DOHH2 (cell line): ENCODE measurements around the gene SUMF1.

Experiments used
- CTCF ChIP-seq: fragments of 200-600 bp; sonication (generic); IDR thresholded peaks from one replicate; pipeline ENCODE4 v1.5.1; 2014; ENCODE audit warnings: antibody characterized with exemption, mild to moderate bottlenecking, low read depth, low read length; ENCODE audit not compliant: poor library complexity, severe bottlenecking
- EZH2phosphoT487 ChIP-seq: fragments of 200-600 bp; sonication (generic); IDR thresholded peaks from 2 replicates; pipeline ENCODE4 v1.6.1; 2017; ENCODE audit warnings: borderline replicate concordance, mild to moderate bottlenecking, antibody characterized with exemption, low read length, moderate library complexity, mixed read lengths

GRCh38 chr3:4332574-4332973, 134.5 kb downstream of the SUMF1 start:
- no peak for TF ChIP-seq EZH2phosphoT487
- TF ChIP-seq CTCF: no peak
